Osteoblast (primary cell): Measurements from ENCODE around the gene IRF3. TPM values are rescaled to one million over a fixed set of nuclear protein-coding genes. Genes with fewer than 3 reads are reported as not detected.
A peak's percentile ranks its signal among the peaks of the same experiment; 100 is the strongest.

Experiments used
- DNase-seq: peaks from one replicate; pipeline ENCODE4 v3.0.0; 2011; ENCODE audit warnings: low spot score, mixed read lengths; ENCODE audit not compliant: insufficient read length; ENCODE audit errors: missing footprints
- H2AFZ ChIP-seq: 2 replicates; pipeline ENCODE4 v1.6.0; 2011; ENCODE audit warnings: mild to moderate bottlenecking, low read length
- H3K27ac ChIP-seq: 2 replicates; pipeline ENCODE4 v1.5.1; 2011; ENCODE audit warnings: mild to moderate bottlenecking, low read depth, low read length, moderate library complexity
- H3K27me3 ChIP-seq: 2 replicates; pipeline ENCODE4 v1.6.0; 2012; ENCODE audit warnings: mild to moderate bottlenecking, control low read depth, inconsistent platforms, low read length, moderate library complexity; ENCODE audit not compliant: insufficient read depth
- H3K36me3 ChIP-seq: 2 replicates; pipeline ENCODE4 v1.5.1; 2011; ENCODE audit warnings: mild to moderate bottlenecking, low read length, control low read depth, moderate library complexity; ENCODE audit not compliant: insufficient read depth
- H3K4me1 ChIP-seq: 2 replicates; pipeline ENCODE4 v1.5.1; 2011; ENCODE audit warnings: mild to moderate bottlenecking, low read length, control low read depth, moderate library complexity; ENCODE audit not compliant: insufficient read depth
- H3K4me2 ChIP-seq: 2 replicates; pipeline ENCODE4 v1.6.0; 2011; ENCODE audit warnings: mild to moderate bottlenecking, low read length; ENCODE audit not compliant: insufficient read depth
- H3K4me3 ChIP-seq: fragments of 200-600 bp; sonication (generic); 3 replicates; pipeline ENCODE4 v1.5.1; 2012; ENCODE audit warnings: mild to moderate bottlenecking, low read length, inconsistent platforms; ENCODE audit not compliant: insufficient read depth
- H3K79me2 ChIP-seq: 2 replicates; pipeline ENCODE4 v1.6.0; 2012; ENCODE audit warnings: mild to moderate bottlenecking, low read length, control low read depth, inconsistent platforms; ENCODE audit not compliant: insufficient read depth
- H3K9me3 ChIP-seq: 2 replicates; pipeline ENCODE4 v1.5.1; 2011; ENCODE audit warnings: low read depth, low read length, control low read depth
- H4K20me1 ChIP-seq: 2 replicates; pipeline ENCODE4 v1.6.0; 2012; ENCODE audit warnings: mild to moderate bottlenecking, low read length, control low read depth; ENCODE audit not compliant: insufficient read depth
- CTCF ChIP-seq: IDR thresholded peaks from 2 replicates; pipeline ENCODE4 v1.5.1; 2011; ENCODE audit warnings: mild to moderate bottlenecking, low read depth, low read length, moderate library complexity; ENCODE audit errors: extremely low read depth
- total RNA-seq: library from RNA; depleted of rRNA; stranded (reverse); fragments of >200 nt; gene quantifications from 2 replicates; pipeline ENCODE4 v1.2.3, GENCODE V29; 2012

IRF3 gene
- total RNA-seq, 1 donor: 48.5 TPM

GRCh38 chr19:49643466-49643865 lies 22.2 kb downstream of the IRF3 start:
- H2AFZ ChIP-seq: no peak overlapping the region
- peak overlapping the region; percentile 87 for H3K27ac ChIP-seq
- peaks cover 33% of the 10 kb centered on the region for H3K4me1 ChIP-seq
- no peak for TF ChIP-seq CTCF
- no peak for DNase-seq
- H3K27me3 ChIP-seq: no peaks in the 10 kb centered on the region
- peak overlapping the region; percentile 97 for H3K4me2 ChIP-seq
- peaks cover 39% of the 10 kb centered on the region for H4K20me1 ChIP-seq
- H3K79me2 ChIP-seq: peaks cover 72% of the 10 kb centered on the region
- H3K9me3 ChIP-seq: no peaks in the 10 kb centered on the region
- peaks cover 34% of the 10 kb centered on the region for H3K36me3 ChIP-seq
- H3K4me3 ChIP-seq: peak overlapping the region; percentile 91

- Histone ChIP-seq H3K27me3 (no peaks in the 10 kb centered on the region), H3K27ac (peak overlapping the region; percentile 87), H3K4me2 (peak overlapping the region; percentile 97), H3K9me3 (no peaks in the 10 kb centered on the region), H3K4me3 (peak overlapping the region; percentile 91), H4K20me1 (peaks cover 38% of the 10 kb centered on the region), H3K4me1 (peaks cover 40% of the 10 kb centered on the region), H3K79me2 (peaks cover 68% of the 10 kb centered on the region), H2AFZ (peak overlapping the region; percentile 49), H3K36me3 (peaks cover 30% of the 10 kb centered on the region)
- DNase-seq: no peak
- TF ChIP-seq CTCF: no peak
Observed at GRCh38 chr19:49642492-49643035, 23.1 kb downstream of the IRF3 start.

- DNase-seq: peak; percentile 100
- peak within 1 kb of the TSS; percentile 91 for H3K4me3 ChIP-seq
- no peaks in the 10 kb centered on the region for H3K9me3 ChIP-seq
- TF ChIP-seq CTCF: no peak
- no peaks in the 10 kb centered on the region for H3K27me3 ChIP-seq
- H2AFZ ChIP-seq: peak within 1 kb of the TSS; percentile 49
- H3K4me1 ChIP-seq: peaks cover 40% of the 10 kb centered on the region
- H3K36me3 ChIP-seq: peaks cover 23% of the 10 kb centered on the region
- H3K27ac ChIP-seq: peak within 1 kb of the TSS; percentile 100
- peak within 1 kb of the TSS; percentile 97 for H3K4me2 ChIP-seq
- peaks cover 31% of the 10 kb centered on the region for H4K20me1 ChIP-seq
- peaks cover 62% of the 10 kb centered on the region for H3K79me2 ChIP-seq
Observed at GRCh38 chr19:49641688-49642491, 23.8 kb downstream of the IRF3 start, which contains the start of gene SCAF1. Gene SCAF1, plus strand, starts transcription at chr19:49642209. Its CDS starts 2,818 bp downstream, at chr19:49645027.
